BJ (cell line): ENCODE data around the gene ZBTB20. TPM values are rescaled to one million over a fixed set of nuclear protein-coding genes. Genes with fewer than 3 reads are reported as not detected.

Experiments used
- CTCF ChIA-PET: fragments of 350-600 bp; formaldehyde crosslinking; extraction: SDS; loops from one replicate; lab custom pipeline; 2021; ENCODE audit warnings: antibody characterized with exemption, inconsistent platforms; lab: Yijun Ruan, JAX
- POLR2A ChIA-PET: fragments of 300-600 bp; sonication (Branson Sonifier 250); formaldehyde crosslinking; extraction: SDS; loops from one replicate; lab custom pipeline; 2021; ENCODE audit warnings: antibody characterized with exemption; lab: Charles Lee
- DNase-seq: peaks from one replicate; pipeline ENCODE4 v3.0.0-alpha.2; 2011; ENCODE audit warnings: low read depth
- H3K27me3 ChIP-seq: 2 replicates; pipeline ENCODE4 v1.6.0; 2011; ENCODE audit warnings: low read length; ENCODE audit not compliant: control insufficient read depth, insufficient read depth
- H3K36me3 ChIP-seq: 2 replicates; pipeline ENCODE4 v1.5.1; 2011; ENCODE audit warnings: low read length; ENCODE audit not compliant: control insufficient read depth, insufficient read depth
- H3K4me3 ChIP-seq: 2 replicates; pipeline ENCODE4 v1.5.1; 2011; ENCODE audit warnings: low read depth, mild to moderate bottlenecking, control low read depth, low read length
- polyA plus RNA-seq: library from polyadenylated mRNA; depleted of rRNA; stranded (reverse); fragments of >200 nt; gene quantifications from 2 replicates; pipeline ENCODE4 v1.2.3, GENCODE V29; 2011
- TF ChIP-seq, protein P1 (sequence below): IDR thresholded peaks from 2 replicates; pipeline ENCODE4 v1.5.1; 2011; ENCODE audit warnings: low read depth, mild to moderate bottlenecking, control low read depth, inconsistent platforms, low read length, moderate library complexity; ENCODE audit not compliant: insufficient read depth

ZBTB20 gene
- polyA plus RNA-seq, 1 experiment = 6.0 TPM

DNA sequence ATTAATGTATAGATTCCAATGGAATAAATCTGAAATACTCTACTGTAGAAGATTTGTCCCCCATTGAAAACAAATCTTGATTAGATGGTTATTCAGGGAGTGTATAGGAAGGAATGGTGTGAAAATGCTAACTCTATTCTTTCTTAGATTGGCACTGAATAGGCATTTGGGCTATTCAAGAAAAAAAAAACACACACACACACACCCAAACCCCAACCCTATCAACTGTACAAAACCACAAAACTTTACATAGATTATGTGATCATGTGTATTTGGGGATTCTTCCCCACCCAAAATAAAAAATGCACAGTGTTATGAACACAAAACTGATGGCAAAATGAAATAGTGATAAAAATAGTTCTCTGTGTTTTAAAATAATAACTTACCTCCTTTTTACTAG lies 791.4 kb downstream of the ZBTB20 start:
- no peaks in the 10 kb centered on the region for H3K27me3 ChIP-seq
- TF ChIP-seq, protein P1, sequence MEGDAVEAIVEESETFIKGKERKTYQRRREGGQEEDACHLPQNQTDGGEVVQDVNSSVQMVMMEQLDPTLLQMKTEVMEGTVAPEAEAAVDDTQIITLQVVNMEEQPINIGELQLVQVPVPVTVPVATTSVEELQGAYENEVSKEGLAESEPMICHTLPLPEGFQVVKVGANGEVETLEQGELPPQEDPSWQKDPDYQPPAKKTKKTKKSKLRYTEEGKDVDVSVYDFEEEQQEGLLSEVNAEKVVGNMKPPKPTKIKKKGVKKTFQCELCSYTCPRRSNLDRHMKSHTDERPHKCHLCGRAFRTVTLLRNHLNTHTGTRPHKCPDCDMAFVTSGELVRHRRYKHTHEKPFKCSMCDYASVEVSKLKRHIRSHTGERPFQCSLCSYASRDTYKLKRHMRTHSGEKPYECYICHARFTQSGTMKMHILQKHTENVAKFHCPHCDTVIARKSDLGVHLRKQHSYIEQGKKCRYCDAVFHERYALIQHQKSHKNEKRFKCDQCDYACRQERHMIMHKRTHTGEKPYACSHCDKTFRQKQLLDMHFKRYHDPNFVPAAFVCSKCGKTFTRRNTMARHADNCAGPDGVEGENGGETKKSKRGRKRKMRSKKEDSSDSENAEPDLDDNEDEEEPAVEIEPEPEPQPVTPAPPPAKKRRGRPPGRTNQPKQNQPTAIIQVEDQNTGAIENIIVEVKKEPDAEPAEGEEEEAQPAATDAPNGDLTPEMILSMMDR = no peak
- H3K4me3 ChIP-seq = no peak overlapping the region
- peaks cover 8% of the 10 kb centered on the region for H3K36me3 ChIP-seq
- ChIA-PET CTCF (no interaction called here), POLR2A (interaction anchor here (0.6 kb wide), 2 partner anchors 8 to 29 kb away, joined by 3 to 4 read pairs; no protein-coding TSS in a partner anchor)
- no peak for DNase-seq

DNA sequence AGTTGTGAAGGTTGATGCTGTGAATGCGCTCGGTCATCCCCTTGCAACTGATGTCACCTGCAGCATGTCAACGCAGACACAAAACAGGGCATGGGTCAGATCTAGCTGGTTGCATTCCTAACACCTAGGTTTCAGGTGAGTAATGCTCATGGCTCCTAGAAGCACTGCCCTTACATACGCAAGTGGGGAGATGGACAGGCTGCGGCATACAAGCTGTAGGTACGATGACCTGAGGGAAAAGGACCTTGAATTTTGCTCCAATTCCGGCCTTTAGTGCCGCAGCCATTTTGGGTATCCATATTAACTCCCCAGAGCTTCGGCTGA lies 795.3 kb downstream of the ZBTB20 start:
- TF ChIP-seq, protein P1 = no peak
- Histone ChIP-seq H3K27me3 (no peaks in the 10 kb centered on the region), H3K4me3 (no peak overlapping the region), H3K36me3 (peaks cover 17% of the 10 kb centered on the region)
- CTCF ChIA-PET = no interaction called here
- POLR2A ChIA-PET = no interaction called here
- no peak for DNase-seq

DNA sequence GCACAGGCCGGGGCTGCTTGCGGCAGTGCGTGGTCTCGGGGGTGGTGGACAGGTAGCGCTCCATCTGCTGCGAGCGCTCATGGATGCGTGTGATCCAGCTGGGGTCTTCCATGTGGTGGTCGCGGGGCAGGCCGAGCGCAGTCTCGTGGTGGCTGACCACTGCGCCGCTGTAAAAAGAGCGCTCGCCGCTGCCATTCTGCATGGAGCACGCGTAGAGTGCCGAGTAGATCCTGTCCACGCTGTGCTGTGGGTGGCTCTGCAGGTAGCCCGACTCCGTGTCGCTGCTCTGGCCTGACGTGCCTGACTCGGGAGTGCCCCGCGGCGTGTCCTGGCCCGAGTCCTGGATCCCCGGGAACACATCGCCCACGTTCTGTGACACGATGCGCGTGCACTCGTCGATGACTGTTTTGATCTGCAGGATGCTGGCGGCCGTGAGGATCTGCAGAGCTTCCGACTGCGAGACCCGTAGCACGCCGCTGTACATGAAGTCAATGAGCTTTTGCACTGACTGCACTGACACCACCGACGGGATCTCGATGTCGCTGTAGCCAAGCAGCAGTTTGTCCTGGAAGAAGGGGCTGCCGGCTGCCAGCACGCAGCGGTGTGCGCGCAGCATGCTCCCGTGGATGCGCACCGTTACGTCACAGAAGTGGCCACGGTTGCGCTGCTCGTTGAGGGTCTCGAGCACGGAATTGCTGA lies 795.8 kb downstream of the ZBTB20 start:
- Histone ChIP-seq H3K36me3 (peaks cover 17% of the 10 kb centered on the region), H3K4me3 (no peak overlapping the region), H3K27me3 (no peaks in the 10 kb centered on the region)
- TF ChIP-seq, protein P1 = no peak
- POLR2A ChIA-PET = no interaction called here
- DNase-seq = no peak
- CTCF ChIA-PET = no interaction called here

DNA sequence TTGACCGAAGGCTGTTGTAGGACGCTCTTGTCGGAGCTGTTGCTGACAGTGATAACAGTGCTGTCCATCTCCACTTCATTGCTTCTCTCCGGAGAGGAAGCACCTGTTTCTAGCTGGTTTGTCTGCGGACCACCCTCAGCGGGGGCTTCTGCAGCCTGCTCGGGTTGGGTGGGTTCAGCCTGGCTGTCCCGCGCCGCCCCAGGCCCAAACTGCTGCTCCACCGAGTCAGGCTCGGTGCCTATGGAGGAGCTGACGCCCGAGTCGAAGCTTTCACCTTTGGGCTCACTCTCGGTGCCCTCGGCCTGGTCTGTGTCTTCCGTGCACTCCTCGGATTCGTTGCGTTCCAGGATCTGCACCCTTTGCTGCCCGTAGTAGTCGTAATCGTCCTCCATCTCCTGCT lies 796.4 kb downstream of the ZBTB20 start:
- POLR2A ChIA-PET = no interaction called here
- CTCF ChIA-PET = no interaction called here
- peaks cover 17% of the 10 kb centered on the region for H3K36me3 ChIP-seq
- TF ChIP-seq, protein P1 = no peak
- DNase-seq = no peak
- no peak overlapping the region for H3K4me3 ChIP-seq
- no peaks in the 10 kb centered on the region for H3K27me3 ChIP-seq

DNA sequence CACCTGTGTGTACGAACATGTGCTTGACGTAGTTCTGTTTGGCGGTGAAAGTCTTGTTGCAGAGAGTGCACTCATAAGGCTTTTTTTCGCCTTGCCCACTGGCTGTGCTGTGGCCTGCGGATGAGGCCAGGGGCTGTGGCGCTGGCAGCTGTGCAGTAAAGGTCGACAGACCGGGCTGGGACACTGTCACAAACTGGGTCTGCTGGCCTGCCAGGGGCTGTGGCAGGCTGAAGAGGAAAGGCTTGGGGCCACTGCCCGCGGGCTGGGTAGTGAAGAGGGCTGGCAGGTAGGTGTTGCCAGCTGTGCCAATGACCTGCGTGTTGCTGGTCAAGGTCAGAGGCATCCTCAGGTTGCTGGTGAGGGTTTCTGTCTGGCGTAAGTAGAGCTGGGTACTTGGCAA lies 796.8 kb downstream of the ZBTB20 start:
- Histone ChIP-seq H3K27me3 (no peaks in the 10 kb centered on the region), H3K4me3 (no peak overlapping the region), H3K36me3 (peaks cover 17% of the 10 kb centered on the region)
- TF ChIP-seq, protein P1 = no peak
- CTCF ChIA-PET = no interaction called here
- POLR2A ChIA-PET = no interaction called here
- no peak for DNase-seq
